ENCODE measurements around the gene ATP12A. TPM values are rescaled to one million over a fixed set of nuclear protein-coding genes. Genes with fewer than 3 reads are reported as not detected.

ATP12A gene
- total and polyA plus RNA-seq, 2 of the 8 experiments (the other 6 are each of a cell fraction or from before 2014, with no cell fraction given), result 0.80 to 1.3 TPM

GRCh38 chr13:24742294-24742693 lies 62.1 kb downstream of the ATP12A start (continued):
- TF ChIP-seq RAD21 (IDR thresholded peaks at IDR 0.05 in 1 of 2, conservative IDR thresholded peaks at IDR 0.05 in 1 of 2; ENCODE audit: low read depth in 2 of 2, low read length in 2 of 2) (no peak), SUZ12 (IDR thresholded peaks at IDR 0.05; ENCODE audit: low read length) (no peak), CBX5 (IDR thresholded peaks at IDR 0.05; ENCODE audit: low read depth, low read length) (no peak), TCF12 (IDR thresholded peaks at IDR 0.05; ENCODE audit: low read depth, low read length) (no peak)

Measured in H1 (cell line).